ENCODE data around the gene PROKR1. TPM values are rescaled to one million over a fixed set of nuclear protein-coding genes. Genes with fewer than 3 reads are reported as not detected.
A peak's percentile ranks its signal among the peaks of the same experiment; 100 is the strongest.

The PROKR1 gene
- total RNA-seq, 1 donor = under 0.01 TPM

GRCh38 chr2:68637047-68637446, 6.3 kb upstream of the PROKR1 start:
- Histone ChIP-seq H3K4me3 (ENCODE audit: low read length) (no peak overlapping the region), H3K4me1 (ENCODE audit: insufficient read depth, low read length) (no peaks in the 10 kb centered on the region), H3K9me3 (ENCODE audit: low read depth, low read length) (no peaks in the 10 kb centered on the region), H3K27me3 (ENCODE audit: insufficient read depth, low read length) (peaks cover 10% of the 10 kb centered on the region)

- Histone ChIP-seq H3K27me3 (ENCODE audit: insufficient read depth, low read length) (peaks cover 64% of the 10 kb centered on the region), H3K4me3 (ENCODE audit: low read length) (peak overlapping the region; percentile 4), H3K9me3 (ENCODE audit: low read depth, low read length) (no peaks in the 10 kb centered on the region), H3K4me1 (ENCODE audit: insufficient read depth, low read length) (peaks cover 14% of the 10 kb centered on the region)
Observed at GRCh38 chr2:68643874-68644485, 601 bp downstream of the PROKR1 start.

GRCh38 chr2:68645523-68645922, 2.1 kb downstream of the PROKR1 start:
- peaks cover 64% of the 10 kb centered on the region for H3K27me3 ChIP-seq (ENCODE audit: insufficient read depth, low read length)
- no peak overlapping the region for H3K4me3 ChIP-seq (ENCODE audit: low read length)
- no peaks in the 10 kb centered on the region for H3K9me3 ChIP-seq (ENCODE audit: low read depth, low read length)

GRCh38 chr2:68646303-68646702, 2.9 kb downstream of the PROKR1 start:
- Histone ChIP-seq H3K4me3 (ENCODE audit: low read length) (no peak overlapping the region), H3K27me3 (ENCODE audit: insufficient read depth, low read length) (peaks cover 61% of the 10 kb centered on the region), H3K9me3 (ENCODE audit: low read depth, low read length) (no peaks in the 10 kb centered on the region), H3K4me1 (ENCODE audit: insufficient read depth, low read length) (peaks cover 14% of the 10 kb centered on the region)

More at GRCh38 chr2:68645523-68645922, 2.1 kb downstream of the PROKR1 start:
- peaks cover 14% of the 10 kb centered on the region for H3K4me1 ChIP-seq (ENCODE audit: insufficient read depth, low read length)

- no peak overlapping the region for H3K4me3 ChIP-seq (ENCODE audit: low read length)
- peaks cover 19% of the 10 kb centered on the region for H3K27me3 ChIP-seq (ENCODE audit: insufficient read depth, low read length)
- H3K4me1 ChIP-seq (ENCODE audit: insufficient read depth, low read length) = peaks cover 14% of the 10 kb centered on the region
- no peaks in the 10 kb centered on the region for H3K9me3 ChIP-seq (ENCODE audit: low read depth, low read length)
Observed at GRCh38 chr2:68650645-68651044, 7.3 kb downstream of the PROKR1 start.

GRCh38 chr2:68653034-68653433, 9.7 kb downstream of the PROKR1 start:
- H3K9me3 ChIP-seq (ENCODE audit: low read depth, low read length) = no peaks in the 10 kb centered on the region
- H3K4me3 ChIP-seq (ENCODE audit: low read length) = no peak overlapping the region
- peaks cover 14% of the 10 kb centered on the region for H3K4me1 ChIP-seq (ENCODE audit: insufficient read depth, low read length)
- H3K27me3 ChIP-seq (ENCODE audit: insufficient read depth, low read length) = peaks cover 12% of the 10 kb centered on the region

GRCh38 chr2:68653538-68653982, 10.2 kb downstream of the PROKR1 start:
- H3K4me3 ChIP-seq (ENCODE audit: low read length) = no peak overlapping the region
- peaks cover 8% of the 10 kb centered on the region for H3K27me3 ChIP-seq (ENCODE audit: insufficient read depth, low read length)
- no peaks in the 10 kb centered on the region for H3K9me3 ChIP-seq (ENCODE audit: low read depth, low read length)
- H3K4me1 ChIP-seq (ENCODE audit: insufficient read depth, low read length) = peaks cover 14% of the 10 kb centered on the region

GRCh38 chr2:68658266-68658665, 14.9 kb downstream of the PROKR1 start:
- H3K4me1 ChIP-seq (ENCODE audit: insufficient read depth, low read length) = peaks cover 17% of the 10 kb centered on the region
- H3K27me3 ChIP-seq (ENCODE audit: insufficient read depth, low read length) = peaks cover 6% of the 10 kb centered on the region
- H3K9me3 ChIP-seq (ENCODE audit: low read depth, low read length) = no peaks in the 10 kb centered on the region
- no peak overlapping the region for H3K4me3 ChIP-seq (ENCODE audit: low read length)

GRCh38 chr2:68659081-68659480, 15.7 kb downstream of the PROKR1 start:
- Histone ChIP-seq H3K9me3 (ENCODE audit: low read depth, low read length) (no peaks in the 10 kb centered on the region), H3K4me3 (ENCODE audit: low read length) (no peak overlapping the region), H3K4me1 (ENCODE audit: insufficient read depth, low read length) (peaks cover 9% of the 10 kb centered on the region), H3K27me3 (ENCODE audit: insufficient read depth, low read length) (peaks cover 6% of the 10 kb centered on the region)

- H3K27me3 ChIP-seq (ENCODE audit: insufficient read depth, low read length) = peaks cover 6% of the 10 kb centered on the region
- H3K9me3 ChIP-seq (ENCODE audit: low read depth, low read length) = no peaks in the 10 kb centered on the region
- H3K4me3 ChIP-seq (ENCODE audit: low read length) = no peak overlapping the region
- H3K4me1 ChIP-seq (ENCODE audit: insufficient read depth, low read length) = peaks cover 7% of the 10 kb centered on the region
Observed at GRCh38 chr2:68660658-68661057, 17.3 kb downstream of the PROKR1 start.

GRCh38 chr2:68662466-68662865, 19.1 kb downstream of the PROKR1 start:
- no peak overlapping the region for H3K4me3 ChIP-seq (ENCODE audit: low read length)
- peaks cover 7% of the 10 kb centered on the region for H3K4me1 ChIP-seq (ENCODE audit: insufficient read depth, low read length)
- H3K27me3 ChIP-seq (ENCODE audit: insufficient read depth, low read length) = peaks cover 1% of the 10 kb centered on the region
- H3K9me3 ChIP-seq (ENCODE audit: low read depth, low read length) = peaks cover under 1% of the 10 kb centered on the region

- H3K4me3 ChIP-seq (ENCODE audit: low read length) = no peak overlapping the region
- peaks cover 7% of the 10 kb centered on the region for H3K4me1 ChIP-seq (ENCODE audit: insufficient read depth, low read length)
- no peaks in the 10 kb centered on the region for H3K27me3 ChIP-seq (ENCODE audit: insufficient read depth, low read length)
- H3K9me3 ChIP-seq (ENCODE audit: low read depth, low read length) = peaks cover 4% of the 10 kb centered on the region
Observed at GRCh38 chr2:68663371-68664156, 20.2 kb downstream of the PROKR1 start.

- Histone ChIP-seq H3K9me3 (ENCODE audit: low read depth, low read length) (peaks cover 4% of the 10 kb centered on the region), H3K4me1 (ENCODE audit: insufficient read depth, low read length) (peaks cover 7% of the 10 kb centered on the region), H3K27me3 (ENCODE audit: insufficient read depth, low read length) (no peaks in the 10 kb centered on the region), H3K4me3 (ENCODE audit: low read length) (no peak overlapping the region)
Observed at GRCh38 chr2:68667371-68667770, 24.0 kb downstream of the PROKR1 start.

- H3K4me3 ChIP-seq (ENCODE audit: low read length) = no peak overlapping the region
- H3K9me3 ChIP-seq (ENCODE audit: low read depth, low read length) = peaks cover 4% of the 10 kb centered on the region
- no peaks in the 10 kb centered on the region for H3K27me3 ChIP-seq (ENCODE audit: insufficient read depth, low read length)
- H3K4me1 ChIP-seq (ENCODE audit: insufficient read depth, low read length) = no peaks in the 10 kb centered on the region
Observed at GRCh38 chr2:68669651-68670050, 26.3 kb downstream of the PROKR1 start.

- no peaks in the 10 kb centered on the region for H3K27me3 ChIP-seq (ENCODE audit: insufficient read depth, low read length)
- no peaks in the 10 kb centered on the region for H3K4me1 ChIP-seq (ENCODE audit: insufficient read depth, low read length)
- peaks cover 4% of the 10 kb centered on the region for H3K9me3 ChIP-seq (ENCODE audit: low read depth, low read length)
Observed at GRCh38 chr2:68671961-68672360, 28.6 kb downstream of the PROKR1 start.

More at GRCh38 chr2:68671961-68672360, 28.6 kb downstream of the PROKR1 start:
- no peak overlapping the region for H3K4me3 ChIP-seq (ENCODE audit: low read length)
